GM13977 (cell line): Measurements from ENCODE around the gene ZBTB4.

ENCODE experiments used
- DNase-seq: peaks from one replicate; pipeline ENCODE4 v3.0.0; 2012; ENCODE audit warnings: low spot score
- in situ Hi-C: fragments of 300-500 bp; cut with MboI; formaldehyde crosslinking; loops from one replicate; pipeline ENCODE4 v1.12.0; 2022; ENCODE audit warnings: low sequenced_read_pairs, low pct_unique_long_range_greater_than_20kb, mixed read lengths, inconsistent platforms; ENCODE audit not compliant: unreplicated experiment
- TF ChIP-seq, protein P1 (sequence below): IDR thresholded peaks from 2 replicates; pipeline ENCODE4 v1.5.1; 2012; ENCODE audit warnings: mild to moderate bottlenecking, control low read depth; ENCODE audit not compliant: insufficient read depth; ENCODE audit errors: extremely low read depth, missing control alignments

The ZBTB4 gene

DNA sequence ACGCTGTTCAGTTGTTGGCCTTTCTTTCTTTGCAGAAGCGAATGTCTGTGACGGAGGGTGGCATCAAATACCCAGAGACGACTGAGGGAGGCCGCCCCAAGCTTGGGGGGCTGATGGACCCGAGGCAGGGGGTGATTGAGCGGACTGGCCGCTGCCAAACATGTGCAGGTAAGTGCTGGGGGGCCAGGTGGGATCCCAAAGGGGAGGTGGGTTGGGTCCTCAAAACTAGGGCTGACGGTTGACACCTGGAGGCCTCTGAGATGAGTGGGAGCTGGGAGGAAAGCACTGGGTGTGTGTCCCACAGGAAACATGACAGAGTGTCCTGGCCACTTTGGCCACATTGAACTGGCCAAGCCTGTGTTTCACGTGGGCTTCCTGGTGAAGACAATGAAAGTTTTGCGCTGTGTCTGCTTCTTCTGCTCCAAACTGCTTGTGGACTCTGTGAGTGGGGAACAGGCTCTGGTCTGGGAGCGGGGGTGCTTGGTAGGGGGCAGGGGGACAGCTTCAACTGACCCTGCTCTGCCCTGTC is 16.5 kb upstream of the ZBTB4 start:
- in situ Hi-C loops: no loop called here
- no peak for DNase-seq
- TF ChIP-seq, protein P1, sequence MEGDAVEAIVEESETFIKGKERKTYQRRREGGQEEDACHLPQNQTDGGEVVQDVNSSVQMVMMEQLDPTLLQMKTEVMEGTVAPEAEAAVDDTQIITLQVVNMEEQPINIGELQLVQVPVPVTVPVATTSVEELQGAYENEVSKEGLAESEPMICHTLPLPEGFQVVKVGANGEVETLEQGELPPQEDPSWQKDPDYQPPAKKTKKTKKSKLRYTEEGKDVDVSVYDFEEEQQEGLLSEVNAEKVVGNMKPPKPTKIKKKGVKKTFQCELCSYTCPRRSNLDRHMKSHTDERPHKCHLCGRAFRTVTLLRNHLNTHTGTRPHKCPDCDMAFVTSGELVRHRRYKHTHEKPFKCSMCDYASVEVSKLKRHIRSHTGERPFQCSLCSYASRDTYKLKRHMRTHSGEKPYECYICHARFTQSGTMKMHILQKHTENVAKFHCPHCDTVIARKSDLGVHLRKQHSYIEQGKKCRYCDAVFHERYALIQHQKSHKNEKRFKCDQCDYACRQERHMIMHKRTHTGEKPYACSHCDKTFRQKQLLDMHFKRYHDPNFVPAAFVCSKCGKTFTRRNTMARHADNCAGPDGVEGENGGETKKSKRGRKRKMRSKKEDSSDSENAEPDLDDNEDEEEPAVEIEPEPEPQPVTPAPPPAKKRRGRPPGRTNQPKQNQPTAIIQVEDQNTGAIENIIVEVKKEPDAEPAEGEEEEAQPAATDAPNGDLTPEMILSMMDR: no peak

- no peak for DNase-seq
- in situ Hi-C loops: no loop called here
- TF ChIP-seq, protein P1: no peak
Observed at GRCh38 chr17:7493941-7494340, 14.5 kb upstream of the ZBTB4 start.

- in situ Hi-C loops: no loop called here
Observed at GRCh38 chr17:7491583-7491982, 12.2 kb upstream of the ZBTB4 start.

DNA sequence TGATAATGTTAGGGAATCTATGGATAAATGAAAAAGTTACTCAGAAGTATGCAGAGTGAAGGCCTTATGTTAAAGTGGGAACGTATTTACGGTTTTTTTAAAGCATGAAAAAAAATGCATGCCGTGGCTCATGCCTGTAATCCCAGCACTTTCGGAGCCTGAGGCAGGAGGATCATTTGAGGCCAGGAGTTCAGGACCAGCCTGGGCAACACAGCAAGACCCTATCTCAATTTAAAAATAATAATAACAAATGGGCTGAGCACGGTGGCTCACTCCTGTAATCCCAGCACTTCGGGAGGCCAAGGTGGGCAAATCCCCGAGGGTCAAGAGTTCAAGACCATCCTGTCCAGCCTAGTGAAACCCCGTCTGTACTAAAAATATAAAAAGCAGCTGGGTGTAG is 10.7 kb upstream of the ZBTB4 start:
- TF ChIP-seq, protein P1: no peak
- no peak for DNase-seq
- in situ Hi-C loops: no loop called here

More at GRCh38 chr17:7491583-7491982, 12.2 kb upstream of the ZBTB4 start:
- DNase-seq: no peak
- TF ChIP-seq, protein P1: no peak

GRCh38 chr17:7486181-7486580 is 6.8 kb upstream of the ZBTB4 start:
- DNase-seq: no peak
- TF ChIP-seq, protein P1: no peak
- in situ Hi-C loops: no loop called here

GRCh38 chr17:7484919-7485377 is 5.5 kb upstream of the ZBTB4 start:
- in situ Hi-C loops: no loop called here
- no peak for DNase-seq
- TF ChIP-seq, protein P1: peak; percentile 6
